HG02938 (cell line): ENCODE results near the gene OSBPL1A.
"Not testable (repeated sequence)": the region's sequence is repeated elsewhere in the genome, so short reads cannot be mapped to it uniquely, and the experiment has no call there.

Experiments
- ATAC-seq: cut with Tn5 transposase; IDR thresholded peaks from one replicate; pipeline ENCODE4 v1.9.1; 2021; ENCODE audit warnings: mild to moderate bottlenecking, moderate library complexity; ENCODE audit not compliant: unreplicated experiment

Gene OSBPL1A

GRCh38 chr18:24398540-24398939 lies 916 bp upstream of the OSBPL1A start:
- ATAC-seq: no peak

GRCh38 chr18:24397131-24397693 lies 412 bp downstream of the OSBPL1A start:
- no peak for ATAC-seq

GRCh38 chr18:24396082-24396633 lies 1.5 kb downstream of the OSBPL1A start:
- no peak for ATAC-seq

GRCh38 chr18:24395049-24395795 lies 2.4 kb downstream of the OSBPL1A start:
- ATAC-seq: no peak

- no peak for ATAC-seq
Measured at GRCh38 chr18:24388957-24389356, 8.7 kb downstream of the OSBPL1A start.

GRCh38 chr18:24386681-24387080 lies 10.9 kb downstream of the OSBPL1A start:
- ATAC-seq: no peak

- ATAC-seq: no peak
Measured at GRCh38 chr18:24381126-24381525, 16.5 kb downstream of the OSBPL1A start.

- no peak for ATAC-seq
Measured at GRCh38 chr18:24380163-24380747, 17.4 kb downstream of the OSBPL1A start.

- ATAC-seq: no peak
Measured at GRCh38 chr18:24378598-24378997, 19.0 kb downstream of the OSBPL1A start.

- ATAC-seq: not testable (repeated sequence)
Measured at GRCh38 chr18:24376531-24376930, 21.1 kb downstream of the OSBPL1A start.

GRCh38 chr18:24373328-24373727 lies 24.3 kb downstream of the OSBPL1A start:
- ATAC-seq: no peak

GRCh38 chr18:24372279-24372872 lies 25.2 kb downstream of the OSBPL1A start:
- no peak for ATAC-seq

- ATAC-seq: no peak
Measured at GRCh38 chr18:24370120-24370519, 27.5 kb downstream of the OSBPL1A start.

- ATAC-seq: no peak
Measured at GRCh38 chr18:24369426-24369825, 28.2 kb downstream of the OSBPL1A start.

GRCh38 chr18:24368749-24369148 lies 28.9 kb downstream of the OSBPL1A start:
- ATAC-seq: no peak

GRCh38 chr18:24366328-24366727 lies 31.3 kb downstream of the OSBPL1A start:
- no peak for ATAC-seq

GRCh38 chr18:24364177-24364576 lies 33.4 kb downstream of the OSBPL1A start:
- no peak for ATAC-seq

- no peak for ATAC-seq
Measured at GRCh38 chr18:24362757-24363156, 34.9 kb downstream of the OSBPL1A start.

GRCh38 chr18:24359787-24360530 lies 37.7 kb downstream of the OSBPL1A start:
- not testable (repeated sequence) for ATAC-seq

GRCh38 chr18:24354278-24354677 lies 43.3 kb downstream of the OSBPL1A start:
- ATAC-seq: no peak

- peak; percentile 54 for ATAC-seq
Measured at GRCh38 chr18:24346254-24346653, 51.4 kb downstream of the OSBPL1A start.
